ENCODE results near the gene CDH1.
A peak's percentile ranks its signal among the peaks of the same experiment; 100 is the strongest.

CDH1 gene

GRCh38 chr16:68731637-68732036, 5.5 kb upstream of the CDH1 start:
- DNase-seq (ENCODE audit: extremely low read depth in 1 of 2, low read depth in 1 of 2), result no peak

GRCh38 chr16:68732042-68732680, 4.9 kb upstream of the CDH1 start:
- DNase-seq (ENCODE audit: extremely low read depth in 1 of 2, low read depth in 1 of 2), result no peak

GRCh38 chr16:68732741-68733399, 4.2 kb upstream of the CDH1 start:
- DNase-seq (ENCODE audit: extremely low read depth in 1 of 2, low read depth in 1 of 2), result no peak

- no peak for DNase-seq (ENCODE audit: extremely low read depth in 1 of 2, low read depth in 1 of 2)
These were observed 3.5 kb upstream of the CDH1 start for GRCh38 chr16:68733570-68733969.

- DNase-seq (ENCODE audit: extremely low read depth in 1 of 2, low read depth in 1 of 2), result no peak
These were observed 2.3 kb upstream of the CDH1 start for GRCh38 chr16:68734782-68735181.

- no peak for DNase-seq (ENCODE audit: extremely low read depth in 1 of 2, low read depth in 1 of 2)
These were observed 531 bp upstream of the CDH1 start for GRCh38 chr16:68736561-68736960.

- DNase-seq (ENCODE audit: extremely low read depth in 1 of 2, low read depth in 1 of 2), result no peak
These were observed 888 bp downstream of the CDH1 start for GRCh38 chr16:68737730-68738629.

GRCh38 chr16:68739964-68740627, 3.0 kb downstream of the CDH1 start:
- no peak for DNase-seq (ENCODE audit: extremely low read depth in 1 of 2, low read depth in 1 of 2)

GRCh38 chr16:68740628-68741346, 3.7 kb downstream of the CDH1 start:
- DNase-seq (ENCODE audit: extremely low read depth in 1 of 2, low read depth in 1 of 2), result no peak

GRCh38 chr16:68743664-68744063, 6.6 kb downstream of the CDH1 start:
- DNase-seq (ENCODE audit: extremely low read depth in 1 of 2, low read depth in 1 of 2), result no peak

GRCh38 chr16:68744744-68745280, 7.7 kb downstream of the CDH1 start:
- DNase-seq (ENCODE audit: extremely low read depth in 1 of 2, low read depth in 1 of 2), result no peak

- no peak for DNase-seq (ENCODE audit: extremely low read depth in 1 of 2, low read depth in 1 of 2)
These were observed 9.9 kb downstream of the CDH1 start for GRCh38 chr16:68746951-68747350.

GRCh38 chr16:68749432-68749831, 12.3 kb downstream of the CDH1 start:
- no peak for DNase-seq (ENCODE audit: extremely low read depth in 1 of 2, low read depth in 1 of 2)

- no peak for DNase-seq (ENCODE audit: extremely low read depth in 1 of 2, low read depth in 1 of 2)
These were observed 13.2 kb downstream of the CDH1 start for GRCh38 chr16:68750193-68750695.

- no peak for DNase-seq (ENCODE audit: extremely low read depth in 1 of 2, low read depth in 1 of 2)
These were observed 14.1 kb downstream of the CDH1 start for GRCh38 chr16:68751160-68751559.

- DNase-seq (ENCODE audit: extremely low read depth in 1 of 2, low read depth in 1 of 2), result peak; percentile 22 to 66
These were observed 15.5 kb downstream of the CDH1 start for GRCh38 chr16:68752602-68753001.

- DNase-seq (ENCODE audit: extremely low read depth in 1 of 2, low read depth in 1 of 2), result no peak
These were observed 17.1 kb downstream of the CDH1 start for GRCh38 chr16:68754084-68754792.

GRCh38 chr16:68756239-68756915, 19.3 kb downstream of the CDH1 start:
- peak; percentile 29 to 87 for DNase-seq (ENCODE audit: extremely low read depth in 1 of 2, low read depth in 1 of 2)

GRCh38 chr16:68757625-68757935, 20.5 kb downstream of the CDH1 start:
- DNase-seq (ENCODE audit: extremely low read depth in 1 of 2, low read depth in 1 of 2), result no peak
